Measurements from ENCODE around the gene TMED8. TPM values are rescaled to one million over a fixed set of nuclear protein-coding genes. Genes with fewer than 3 reads are reported as not detected.

Gene TMED8
- total RNA-seq, 1 experiment from 2014 or later = 21.2 TPM

DNA sequence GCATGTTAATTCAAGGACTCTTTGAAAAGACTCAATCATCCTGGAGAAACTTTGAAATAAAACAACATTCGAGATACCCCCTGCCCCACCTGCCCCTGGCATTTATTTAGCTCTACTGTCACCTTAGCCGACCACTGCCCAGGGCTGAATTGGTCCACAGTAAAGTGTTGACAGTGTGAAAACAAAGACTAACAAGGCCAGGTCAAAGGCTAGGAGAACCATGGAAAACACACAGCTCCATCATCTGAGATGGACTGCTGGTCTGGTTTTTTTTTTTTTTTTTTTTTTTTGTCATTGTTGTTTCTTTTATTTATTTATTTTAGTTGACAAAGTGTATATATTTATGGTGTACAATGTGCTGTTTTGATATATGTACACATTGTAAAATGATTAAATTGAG is 30.4 kb downstream of the TMED8 start:
- ChIA-PET RAD21 (ENCODE audit: low non-redundant PET in 1 of 2, low total read pairs in 2 of 2, uncharacterized antibody in 2 of 2, unreplicated experiment in 2 of 2) (no interaction called here), POLR2A (no interaction called here), CTCF (no interaction called here)
- Histone ChIP-seq H3K9me3 (ENCODE audit: control insufficient read depth in 1 of 2, insufficient read depth in 1 of 2, low read depth in 1 of 2, low read length in 2 of 2) (no peaks in the 10 kb centered on the region), H3K36me3 (ENCODE audit: control insufficient read depth in 1 of 2, insufficient read depth in 2 of 2, low read length in 2 of 2) (0 out of 4 replicates have a peak, but pooled peaks cover 0 to 4% of the 10 kb centered on the region in 2 experiments), H3K27ac (ENCODE audit: low read depth, low read length) (no peak overlapping the region), H4K20me1 (ENCODE audit: insufficient read depth) (no peaks in the 10 kb centered on the region), H3K9me2 (ENCODE audit: insufficient read depth) (no peaks in the 10 kb centered on the region), H3K4me1 (ENCODE audit: control insufficient read depth in 1 of 2, insufficient read depth in 2 of 2, low read length in 2 of 2) (no peaks in the 10 kb centered on the region), H2AFZ (ENCODE audit: low read depth, low read length, poor library complexity, severe bottlenecking) (no peak overlapping the region), H3K9ac (ENCODE audit: low read length) (no peak overlapping the region), H3K79me2 (ENCODE audit: insufficient read depth, low read length) (no peaks in the 10 kb centered on the region), H3K4me2 (ENCODE audit: low read length) (no peak overlapping the region), H3K27me3 (ENCODE audit: insufficient read depth, low read length) (no peaks in the 10 kb centered on the region), H3K4me3 (replicated peaks in 1 of 2; ENCODE audit: low read depth in 1 of 2, low read length in 2 of 2) (no peak overlapping the region)
- intact Hi-C loops (cut with micrococcal nuclease) = no loop called here
- TF ChIP-seq ZFX (IDR thresholded peaks at IDR 0.05) = no peak
- ATAC-seq (no peak), DNase-seq (ENCODE audit: low read depth, low spot score) (no peak)
- BruUV-seq (replicated peaks) = no TSS peak

- RAD21 ChIA-PET (ENCODE audit: low non-redundant PET in 1 of 2, low total read pairs in 2 of 2, uncharacterized antibody in 2 of 2, unreplicated experiment in 2 of 2) = no interaction called here
Observed at GRCh38 chr14:77344377-77344996, 32.4 kb downstream of the TMED8 start.

More at GRCh38 chr14:77344377-77344996, 32.4 kb downstream of the TMED8 start:
- TF ChIP-seq REST (IDR thresholded peaks at IDR 0.05; ENCODE audit: low read depth) = no peak
- TF ChIP-seq, protein P1, sequence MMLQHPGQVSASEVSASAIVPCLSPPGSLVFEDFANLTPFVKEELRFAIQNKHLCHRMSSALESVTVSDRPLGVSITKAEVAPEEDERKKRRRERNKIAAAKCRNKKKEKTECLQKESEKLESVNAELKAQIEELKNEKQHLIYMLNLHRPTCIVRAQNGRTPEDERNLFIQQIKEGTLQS (IDR thresholded peaks at IDR 0.05) = no peak
- TF ChIP-seq EZH2phosphoT487 (IDR thresholded peaks at IDR 0.05; ENCODE audit: borderline replicate concordance) = no peak
- no peak for TF ChIP-seq EZH2 (IDR thresholded peaks at IDR 0.05)
- no peak for TF ChIP-seq ZBTB33 (IDR thresholded peaks at IDR 0.05; ENCODE audit: extremely low read depth, insufficient replicate concordance, low read length)
- no peak for TF ChIP-seq ZFX (IDR thresholded peaks at IDR 0.05)
- TF ChIP-seq FOSL1 (IDR thresholded peaks at IDR 0.05; ENCODE audit: low read depth) = no peak
- no peak for TF ChIP-seq EGR1 (IDR thresholded peaks at IDR 0.05; ENCODE audit: low read depth)
- no peak for TF ChIP-seq ELF1 (IDR thresholded peaks at IDR 0.05; ENCODE audit: borderline replicate concordance, low read depth)
- no peak for TF ChIP-seq CEBPB (IDR thresholded peaks at IDR 0.05; ENCODE audit: low read depth)
- no peak for TF ChIP-seq JUND (IDR thresholded peaks at IDR 0.05)
- no peak for TF ChIP-seq MAX (IDR thresholded peaks at IDR 0.05)
- CTCF ChIA-PET = no interaction called here
- H3K27me3 ChIP-seq (ENCODE audit: insufficient read depth, low read length) = no peaks in the 10 kb centered on the region
- no peak for ATAC-seq
- H3K79me2 ChIP-seq (ENCODE audit: insufficient read depth, low read length) = no peaks in the 10 kb centered on the region
- H3K27ac ChIP-seq (ENCODE audit: low read depth, low read length) = no peak overlapping the region
- H4K20me1 ChIP-seq (ENCODE audit: insufficient read depth) = no peaks in the 10 kb centered on the region
- peaks cover under 1 to 10% of the 10 kb centered on the region in 2 experiments; a peak in 1 of 4 replicates for H3K36me3 ChIP-seq (ENCODE audit: control insufficient read depth in 1 of 2, insufficient read depth in 2 of 2, low read length in 2 of 2)
- H3K4me1 ChIP-seq (ENCODE audit: control insufficient read depth in 1 of 2, insufficient read depth in 2 of 2, low read length in 2 of 2) = no peaks in the 10 kb centered on the region
- H3K4me2 ChIP-seq (ENCODE audit: low read length) = no peak overlapping the region
- H3K4me3 ChIP-seq (replicated peaks in 1 of 2; ENCODE audit: low read depth in 1 of 2, low read length in 2 of 2) = no peak overlapping the region
- H3K9me2 ChIP-seq (ENCODE audit: insufficient read depth) = no peaks in the 10 kb centered on the region
- H3K9me3 ChIP-seq (ENCODE audit: control insufficient read depth in 1 of 2, insufficient read depth in 1 of 2, low read depth in 1 of 2, low read length in 2 of 2) = no peaks in the 10 kb centered on the region
- DNase-seq (ENCODE audit: low read depth, low spot score) = no peak
- no TSS peak for BruUV-seq (replicated peaks)
- no peak overlapping the region for H2AFZ ChIP-seq (ENCODE audit: low read depth, low read length, poor library complexity, severe bottlenecking)
- no peak overlapping the region for H3K9ac ChIP-seq (ENCODE audit: low read length)
- POLR2A ChIA-PET = no interaction called here
- intact Hi-C loops (cut with micrococcal nuclease) = no loop called here

Data from HCT116 (cell line).